ENCODE data around the gene WTIP. TPM values are rescaled to one million over a fixed set of nuclear protein-coding genes. Genes with fewer than 3 reads are reported as not detected.

The WTIP gene
- total RNA-seq, 1 experiment from 2014 or later = 73.6 TPM

DNA sequence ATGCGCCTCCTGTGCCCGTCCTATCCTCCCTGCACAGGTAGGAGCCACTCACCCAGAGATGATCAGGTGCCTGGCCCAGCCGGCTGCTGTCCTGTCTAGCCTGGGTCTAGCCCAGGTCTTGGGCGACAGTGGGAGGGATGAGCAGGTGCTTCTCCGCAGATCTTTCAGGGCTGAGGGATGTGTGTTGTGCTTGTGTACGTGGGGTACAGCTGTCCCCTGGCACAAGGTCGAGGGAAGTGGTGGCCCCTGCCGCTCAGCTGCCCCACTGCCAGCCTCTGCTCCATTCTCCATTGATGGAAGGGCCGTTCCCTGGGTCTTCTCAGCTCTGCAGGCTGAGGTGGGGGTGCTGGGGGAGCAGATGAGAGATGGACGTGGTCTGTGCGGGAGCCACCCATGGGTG lies 13.0 kb downstream of the WTIP start:
- Histone ChIP-seq H3K36me3 (ENCODE audit: control insufficient read depth, insufficient read depth, low read length) (no peaks in the 10 kb centered on the region; the same call in none of the 2 replicates), H3K9me3 (ENCODE audit: control insufficient read depth, insufficient read depth, low read depth, low read length) (no peaks in the 10 kb centered on the region)

DNA sequence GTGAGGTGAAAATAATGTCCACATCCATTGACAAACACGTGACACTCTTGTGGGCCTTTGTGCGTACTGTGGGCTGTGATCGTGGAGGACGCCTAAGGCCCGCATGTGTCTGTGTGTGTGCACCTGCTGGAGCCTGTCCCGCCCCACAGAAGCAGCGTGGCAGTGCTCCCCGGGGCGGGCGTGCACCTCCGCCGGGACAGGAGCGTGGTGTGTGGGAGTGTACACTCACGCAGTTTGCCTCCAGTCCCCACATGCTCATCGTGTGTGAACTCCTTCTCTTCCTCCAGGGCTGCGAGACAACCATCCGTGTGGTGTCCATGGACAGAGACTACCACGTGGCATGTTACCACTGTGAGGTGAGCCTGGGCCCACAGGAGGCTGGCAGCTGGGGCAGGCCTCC lies 13.9 kb downstream of the WTIP start:
- Histone ChIP-seq H3K36me3 (ENCODE audit: control insufficient read depth, insufficient read depth, low read length) (no peaks in the 10 kb centered on the region; the same call in none of the 2 replicates), H3K4me1 (ENCODE audit: control insufficient read depth, insufficient read depth, low read length) (peaks cover 12% of the 10 kb centered on the region), H3K9me3 (ENCODE audit: control insufficient read depth, insufficient read depth, low read depth, low read length) (no peaks in the 10 kb centered on the region), H3K4me3 (ENCODE audit: low read depth in 2 of 2, low read length in 2 of 2) (no peak overlapping the region), H3K27ac (ENCODE audit: low read length) (no peak overlapping the region), H3K27me3 (ENCODE audit: control insufficient read depth, insufficient read depth, low read length) (no peaks in the 10 kb centered on the region)
- no peak for TF ChIP-seq TCF7L2 (IDR thresholded peaks at IDR 0.05; ENCODE audit: low read depth, low read length)
- TF ChIP-seq POLR2AphosphoS5 (IDR thresholded peaks at IDR 0.05; ENCODE audit: low read depth, low read length) = no peak
- TF ChIP-seq, protein P1, sequence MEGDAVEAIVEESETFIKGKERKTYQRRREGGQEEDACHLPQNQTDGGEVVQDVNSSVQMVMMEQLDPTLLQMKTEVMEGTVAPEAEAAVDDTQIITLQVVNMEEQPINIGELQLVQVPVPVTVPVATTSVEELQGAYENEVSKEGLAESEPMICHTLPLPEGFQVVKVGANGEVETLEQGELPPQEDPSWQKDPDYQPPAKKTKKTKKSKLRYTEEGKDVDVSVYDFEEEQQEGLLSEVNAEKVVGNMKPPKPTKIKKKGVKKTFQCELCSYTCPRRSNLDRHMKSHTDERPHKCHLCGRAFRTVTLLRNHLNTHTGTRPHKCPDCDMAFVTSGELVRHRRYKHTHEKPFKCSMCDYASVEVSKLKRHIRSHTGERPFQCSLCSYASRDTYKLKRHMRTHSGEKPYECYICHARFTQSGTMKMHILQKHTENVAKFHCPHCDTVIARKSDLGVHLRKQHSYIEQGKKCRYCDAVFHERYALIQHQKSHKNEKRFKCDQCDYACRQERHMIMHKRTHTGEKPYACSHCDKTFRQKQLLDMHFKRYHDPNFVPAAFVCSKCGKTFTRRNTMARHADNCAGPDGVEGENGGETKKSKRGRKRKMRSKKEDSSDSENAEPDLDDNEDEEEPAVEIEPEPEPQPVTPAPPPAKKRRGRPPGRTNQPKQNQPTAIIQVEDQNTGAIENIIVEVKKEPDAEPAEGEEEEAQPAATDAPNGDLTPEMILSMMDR (IDR thresholded peaks at IDR 0.05) = no peak
- no peak for TF ChIP-seq SIN3A (IDR thresholded peaks at IDR 0.05; ENCODE audit: borderline replicate concordance, insufficient read depth, low read depth, low read length)
- TF ChIP-seq, protein P2, sequence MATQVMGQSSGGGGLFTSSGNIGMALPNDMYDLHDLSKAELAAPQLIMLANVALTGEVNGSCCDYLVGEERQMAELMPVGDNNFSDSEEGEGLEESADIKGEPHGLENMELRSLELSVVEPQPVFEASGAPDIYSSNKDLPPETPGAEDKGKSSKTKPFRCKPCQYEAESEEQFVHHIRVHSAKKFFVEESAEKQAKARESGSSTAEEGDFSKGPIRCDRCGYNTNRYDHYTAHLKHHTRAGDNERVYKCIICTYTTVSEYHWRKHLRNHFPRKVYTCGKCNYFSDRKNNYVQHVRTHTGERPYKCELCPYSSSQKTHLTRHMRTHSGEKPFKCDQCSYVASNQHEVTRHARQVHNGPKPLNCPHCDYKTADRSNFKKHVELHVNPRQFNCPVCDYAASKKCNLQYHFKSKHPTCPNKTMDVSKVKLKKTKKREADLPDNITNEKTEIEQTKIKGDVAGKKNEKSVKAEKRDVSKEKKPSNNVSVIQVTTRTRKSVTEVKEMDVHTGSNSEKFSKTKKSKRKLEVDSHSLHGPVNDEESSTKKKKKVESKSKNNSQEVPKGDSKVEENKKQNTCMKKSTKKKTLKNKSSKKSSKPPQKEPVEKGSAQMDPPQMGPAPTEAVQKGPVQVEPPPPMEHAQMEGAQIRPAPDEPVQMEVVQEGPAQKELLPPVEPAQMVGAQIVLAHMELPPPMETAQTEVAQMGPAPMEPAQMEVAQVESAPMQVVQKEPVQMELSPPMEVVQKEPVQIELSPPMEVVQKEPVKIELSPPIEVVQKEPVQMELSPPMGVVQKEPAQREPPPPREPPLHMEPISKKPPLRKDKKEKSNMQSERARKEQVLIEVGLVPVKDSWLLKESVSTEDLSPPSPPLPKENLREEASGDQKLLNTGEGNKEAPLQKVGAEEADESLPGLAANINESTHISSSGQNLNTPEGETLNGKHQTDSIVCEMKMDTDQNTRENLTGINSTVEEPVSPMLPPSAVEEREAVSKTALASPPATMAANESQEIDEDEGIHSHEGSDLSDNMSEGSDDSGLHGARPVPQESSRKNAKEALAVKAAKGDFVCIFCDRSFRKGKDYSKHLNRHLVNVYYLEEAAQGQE (IDR thresholded peaks at IDR 0.05; ENCODE audit: insufficient read depth in 1 of 2, low read depth in 2 of 2, low read length in 1 of 2) = no peak
- no peak for DNase-seq (ENCODE audit: low read depth, low spot score)
- ChIA-PET POLR2A (interaction anchor here (0.7 kb wide), 1 partner anchor 9 kb away, joined by 4 read pairs; no protein-coding TSS in a partner anchor), CTCF (no interaction called here)
- intact Hi-C loops (cut with micrococcal nuclease; ENCODE audit: unreplicated experiment) (no loop called here), in situ Hi-C loops (cut with HindIII; ENCODE audit: low pct_unique_long_range_greater_than_20kb, low sequenced_read_pairs) (no loop called here)
- no peak for ATAC-seq
- BruUV-seq (replicated peaks) = no TSS peak

More for the DNA sequence above, 13.0 kb downstream of the WTIP start:
- CTCF ChIA-PET = no interaction called here
- H3K27ac ChIP-seq (ENCODE audit: low read length) = no peak overlapping the region
- no peak for TF ChIP-seq POLR2AphosphoS5 (IDR thresholded peaks at IDR 0.05; ENCODE audit: low read depth, low read length)
- TF ChIP-seq, protein P1 (IDR thresholded peaks at IDR 0.05) = no peak
- no peak for TF ChIP-seq SIN3A (IDR thresholded peaks at IDR 0.05; ENCODE audit: borderline replicate concordance, insufficient read depth, low read depth, low read length)
- ATAC-seq (no peak), DNase-seq (ENCODE audit: low read depth, low spot score) (no peak)
- in situ Hi-C loops (cut with HindIII; ENCODE audit: low pct_unique_long_range_greater_than_20kb, low sequenced_read_pairs) = no loop called here
- POLR2A ChIA-PET = interaction anchor here (0.7 kb wide), 1 partner anchor 8 kb away, joined by 4 read pairs; no protein-coding TSS in a partner anchor
- H3K4me1 ChIP-seq (ENCODE audit: control insufficient read depth, insufficient read depth, low read length) = peaks cover 3% of the 10 kb centered on the region; the same call in 1 of the 2 replicates
- BruUV-seq (replicated peaks) = no TSS peak
- H3K4me3 ChIP-seq (ENCODE audit: low read depth in 2 of 2, low read length in 2 of 2) = no peak overlapping the region
- intact Hi-C loops (cut with micrococcal nuclease; ENCODE audit: unreplicated experiment) = no loop called here
- no peaks in the 10 kb centered on the region for H3K27me3 ChIP-seq (ENCODE audit: control insufficient read depth, insufficient read depth, low read length)
